MCF 10A (cell line): ENCODE data around the gene JAKMIP2. TPM values are rescaled to one million over a fixed set of nuclear protein-coding genes. Genes with fewer than 3 reads are reported as not detected.

Experiments
- BruUV-seq: library from RNA; stranded (reverse); fragments of 400-500 nt; replicated peaks from 2 replicates; lab custom pipeline; 2021; lab: Mats Ljungman, UMichigan
- CTCF ChIA-PET: fragments of 300-600 bp; sonication (Branson Sonifier 250); formaldehyde crosslinking; extraction: SDS; loops from one replicate; lab custom pipeline; 2021; ENCODE audit warnings: antibody characterized with exemption, inconsistent platforms; lab: Yijun Ruan, JAX
- POLR2A ChIA-PET: fragments of 300-600, 350-650 bp; sonication (Branson Sonifier 250); formaldehyde crosslinking; extraction: SDS; loops from one replicate; lab custom pipeline; 2020; ENCODE audit warnings: antibody characterized with exemption, inconsistent platforms; lab: Yijun Ruan, JAX
- DNase-seq: peaks from one replicate; pipeline ENCODE4 v3.0.0-alpha.2; 2018; ENCODE audit not compliant: unreplicated experiment
- H3K27ac Mint-ChIP-seq: one replicate; pipeline ENCODE4 v1.8.0; 2022; ENCODE audit warnings: mild to moderate bottlenecking, low read depth, mixed read lengths; ENCODE audit not compliant: unreplicated experiment
- H3K27me3 Mint-ChIP-seq: one replicate; pipeline ENCODE4 v1.8.0; 2022; ENCODE audit warnings: mixed read lengths; ENCODE audit not compliant: insufficient read depth, unreplicated experiment
- H3K36me3 Mint-ChIP-seq: one replicate; pipeline ENCODE4 v1.8.0; 2022; ENCODE audit warnings: mild to moderate bottlenecking, moderate library complexity, mixed read lengths; ENCODE audit not compliant: insufficient read depth, unreplicated experiment
- H3K4me1 Mint-ChIP-seq: one replicate; pipeline ENCODE4 v1.8.0; 2022; ENCODE audit warnings: mixed read lengths; ENCODE audit not compliant: insufficient read depth, unreplicated experiment
- H3K4me3 Mint-ChIP-seq: one replicate; pipeline ENCODE4 v1.8.0; 2022; ENCODE audit warnings: mild to moderate bottlenecking, moderate library complexity, mixed read lengths; ENCODE audit not compliant: unreplicated experiment
- H3K9me3 Mint-ChIP-seq: one replicate; pipeline ENCODE4 v1.8.0; 2022; ENCODE audit warnings: mixed read lengths; ENCODE audit not compliant: unreplicated experiment
- intact Hi-C: fragments of 100-400 bp; cut with micrococcal nuclease; formaldehyde crosslinking; loops from 2 replicates; pipeline ENCODE4 v1.14.1; 2022
- total RNA-seq: library from RNA; stranded (reverse); gene quantifications from 2 replicates; pipeline ENCODE4 v1.2.3, GENCODE V29; 2022
- TF ChIP-seq, protein P1 (sequence below): fragments of 200-600 bp; IDR thresholded peaks from one replicate; pipeline ENCODE4 v1.8.0; 2022; ENCODE audit warnings: antibody characterized with exemption, mild to moderate bottlenecking; ENCODE audit not compliant: unreplicated experiment

The JAKMIP2 gene
- total RNA-seq, 1 experiment from 2014 or later, result not detected

DNA sequence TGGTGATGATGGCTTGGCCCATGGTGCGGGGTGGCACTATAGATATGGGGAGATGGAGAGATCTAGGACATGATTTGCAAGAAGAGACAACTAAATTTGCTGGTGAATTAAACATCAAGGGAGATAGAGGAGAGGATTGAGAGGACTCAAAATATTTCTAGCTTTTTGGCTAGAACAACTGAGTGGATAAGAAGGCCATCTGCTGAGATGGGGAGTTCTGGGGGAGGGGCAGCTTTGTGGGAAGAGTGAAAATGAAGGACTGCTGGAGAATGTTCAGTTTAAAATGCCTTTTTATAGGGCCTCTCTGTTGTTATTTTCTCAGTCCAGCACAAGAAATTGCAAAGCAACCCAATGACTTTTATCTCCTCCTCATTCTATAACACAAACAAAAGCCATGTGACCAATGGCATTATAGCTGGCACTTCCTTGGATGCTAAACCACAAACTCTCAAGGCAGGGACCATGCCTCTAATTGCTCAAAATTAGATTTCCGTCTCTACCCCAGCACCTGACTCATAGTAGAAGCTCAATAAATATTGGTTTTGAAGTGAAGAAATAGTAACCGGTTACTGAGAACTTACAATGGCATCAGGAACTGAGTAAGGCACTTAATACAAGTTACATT is 29.8 kb downstream of the JAKMIP2 start:
- intact Hi-C loops, result no loop called here
- CTCF ChIA-PET, result interaction anchor here (0.7 to 1.1 kb wide), 2 partner anchors 11 to 213 kb away, joined by 3 to 4 read pairs; no protein-coding TSS in a partner anchor
- Mint-ChIP-seq H3K36me3 (no peaks in the 10 kb centered on the region), H3K9me3 (no peaks in the 10 kb centered on the region), H3K4me1 (peaks cover 5% of the 10 kb centered on the region), H3K27me3 (no peaks in the 10 kb centered on the region), H3K4me3 (no peak overlapping the region), H3K27ac (no peak overlapping the region)
- no peak for DNase-seq
- BruUV-seq, result no TSS peak
- POLR2A ChIA-PET, result no interaction called here
- TF ChIP-seq, protein P1, sequence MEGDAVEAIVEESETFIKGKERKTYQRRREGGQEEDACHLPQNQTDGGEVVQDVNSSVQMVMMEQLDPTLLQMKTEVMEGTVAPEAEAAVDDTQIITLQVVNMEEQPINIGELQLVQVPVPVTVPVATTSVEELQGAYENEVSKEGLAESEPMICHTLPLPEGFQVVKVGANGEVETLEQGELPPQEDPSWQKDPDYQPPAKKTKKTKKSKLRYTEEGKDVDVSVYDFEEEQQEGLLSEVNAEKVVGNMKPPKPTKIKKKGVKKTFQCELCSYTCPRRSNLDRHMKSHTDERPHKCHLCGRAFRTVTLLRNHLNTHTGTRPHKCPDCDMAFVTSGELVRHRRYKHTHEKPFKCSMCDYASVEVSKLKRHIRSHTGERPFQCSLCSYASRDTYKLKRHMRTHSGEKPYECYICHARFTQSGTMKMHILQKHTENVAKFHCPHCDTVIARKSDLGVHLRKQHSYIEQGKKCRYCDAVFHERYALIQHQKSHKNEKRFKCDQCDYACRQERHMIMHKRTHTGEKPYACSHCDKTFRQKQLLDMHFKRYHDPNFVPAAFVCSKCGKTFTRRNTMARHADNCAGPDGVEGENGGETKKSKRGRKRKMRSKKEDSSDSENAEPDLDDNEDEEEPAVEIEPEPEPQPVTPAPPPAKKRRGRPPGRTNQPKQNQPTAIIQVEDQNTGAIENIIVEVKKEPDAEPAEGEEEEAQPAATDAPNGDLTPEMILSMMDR, result no peak

DNA sequence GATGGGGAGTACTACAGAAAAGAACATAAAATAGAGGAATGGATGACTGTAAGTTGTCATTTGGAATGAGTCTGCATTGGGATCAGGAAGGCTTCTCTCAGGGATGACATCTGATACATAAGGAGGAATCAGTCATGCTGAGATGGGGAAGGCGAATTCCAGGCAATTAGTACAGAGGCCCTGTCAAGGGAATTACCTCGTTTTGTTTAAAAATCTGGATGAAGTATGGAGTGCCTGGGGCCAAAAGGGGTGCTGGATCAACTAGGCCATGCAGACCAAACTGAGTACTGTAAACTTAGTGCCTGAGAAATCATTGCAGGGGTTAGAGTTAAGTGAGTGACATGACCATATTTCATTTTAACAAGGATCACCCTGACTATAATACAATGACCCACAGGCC is 30.5 kb downstream of the JAKMIP2 start:
- POLR2A ChIA-PET, result no interaction called here
- BruUV-seq, result no TSS peak
- Mint-ChIP-seq H3K27me3 (no peaks in the 10 kb centered on the region), H3K9me3 (no peaks in the 10 kb centered on the region), H3K4me1 (peaks cover 5% of the 10 kb centered on the region), H3K36me3 (no peaks in the 10 kb centered on the region), H3K27ac (no peak overlapping the region), H3K4me3 (no peak overlapping the region)
- CTCF ChIA-PET, result interaction anchor here (1.1 kb wide), 1 partner anchor 10 kb away, joined by 4 read pairs; no protein-coding TSS in a partner anchor
- DNase-seq, result no peak
- TF ChIP-seq, protein P1, result no peak
- intact Hi-C loops, result no loop called here

DNA sequence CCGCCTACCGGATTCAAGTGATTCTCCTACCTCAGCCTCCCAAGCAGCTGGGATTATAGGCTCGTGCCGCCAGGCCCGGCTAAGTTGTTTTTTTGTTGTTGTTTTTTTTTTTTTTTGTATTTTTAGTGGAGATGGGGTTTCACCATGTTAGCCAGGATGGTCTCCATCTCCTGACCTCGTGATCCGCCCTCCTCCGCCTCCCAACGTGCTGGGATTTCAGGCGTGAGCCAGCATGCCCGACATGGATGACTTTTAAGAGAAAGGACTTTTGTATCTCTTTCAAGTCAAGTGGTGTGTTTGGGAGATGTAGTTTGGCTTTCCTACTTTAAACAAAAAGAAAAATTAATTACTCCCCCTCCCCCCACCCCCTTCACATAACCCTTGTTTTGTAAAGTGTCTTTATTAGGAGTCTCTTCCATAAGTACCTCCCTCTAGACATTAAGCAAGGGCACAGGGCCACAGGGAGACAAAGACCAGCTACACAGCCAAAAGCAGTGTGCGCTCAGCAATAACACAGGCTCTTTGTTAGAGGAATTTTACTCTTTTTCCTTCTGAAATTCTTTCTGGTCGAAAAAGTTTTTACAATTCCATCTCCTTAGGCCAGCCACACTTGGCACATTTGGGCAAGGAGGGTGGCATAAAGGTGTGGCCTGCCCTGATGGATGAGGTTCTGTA is 31.2 kb downstream of the JAKMIP2 start:
- BruUV-seq, result no TSS peak
- CTCF ChIA-PET, result interaction anchor here (0.6 kb wide), 1 partner anchor 124 kb away, joined by 3 read pairs; no protein-coding TSS in a partner anchor
- H3K27me3 Mint-ChIP-seq, result no peaks in the 10 kb centered on the region
- intact Hi-C loops, result no loop called here
- TF ChIP-seq, protein P1, result no peak
- no peaks in the 10 kb centered on the region for H3K36me3 Mint-ChIP-seq
- POLR2A ChIA-PET, result interaction anchor here (0.7 kb wide), 1 partner anchor 164 kb away, joined by 3 read pairs; no protein-coding TSS in a partner anchor
- peaks cover 5% of the 10 kb centered on the region for H3K4me1 Mint-ChIP-seq
- DNase-seq, result no peak
- H3K4me3 Mint-ChIP-seq, result no peak overlapping the region
- no peak overlapping the region for H3K27ac Mint-ChIP-seq
- H3K9me3 Mint-ChIP-seq, result no peaks in the 10 kb centered on the region

DNA sequence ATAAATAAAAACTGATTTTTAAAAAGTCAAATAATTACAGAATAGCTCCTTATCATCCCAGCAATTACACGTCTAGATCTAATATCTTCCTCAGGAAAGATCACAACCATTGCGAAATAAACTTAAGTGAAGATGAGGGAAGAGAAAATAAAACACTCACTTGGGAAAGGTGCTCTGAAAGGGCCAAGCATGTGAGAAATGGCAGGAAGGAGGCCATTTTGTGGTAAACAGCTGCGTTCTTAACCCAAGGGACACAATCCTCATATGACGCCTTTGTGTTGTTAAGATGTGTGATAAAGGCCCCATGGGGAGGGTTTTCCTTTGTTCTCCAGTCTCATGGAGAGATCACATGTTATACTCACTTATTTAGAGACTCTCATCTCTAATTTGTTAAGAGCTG is 32.5 kb downstream of the JAKMIP2 start:
- Mint-ChIP-seq H3K27ac (no peak overlapping the region), H3K4me3 (no peak overlapping the region), H3K9me3 (no peaks in the 10 kb centered on the region), H3K4me1 (peaks cover 5% of the 10 kb centered on the region), H3K36me3 (no peaks in the 10 kb centered on the region), H3K27me3 (no peaks in the 10 kb centered on the region)
- CTCF ChIA-PET, result interaction anchor here (0.6 kb wide), 2 partner anchors 123 to 125 kb away, joined by 3 read pairs; no protein-coding TSS in a partner anchor
- DNase-seq, result no peak
- intact Hi-C loops, result no loop called here
- no TSS peak for BruUV-seq
- TF ChIP-seq, protein P1, result no peak
- POLR2A ChIA-PET, result no interaction called here
